Activated CD4-positive, alpha-beta T cell treated with anti-CD3 and anti-CD28 coated beads for 1 hour (primary cell): ENCODE data around the gene PHF20.
"Not testable (repeated sequence)": the region's sequence is repeated elsewhere in the genome, so short reads cannot be mapped to it uniquely, and the experiment has no call there.

Experiments used
- DNase-seq: peaks from one replicate; pipeline ENCODE4 v3.0.0-alpha.2; 2020

Gene PHF20

GRCh38 chr20:35783811-35784210, 12.0 kb downstream of the PHF20 start:
- not testable (repeated sequence) for DNase-seq

- not testable (repeated sequence) for DNase-seq
Measured at GRCh38 chr20:35785541-35785940, 13.7 kb downstream of the PHF20 start.

GRCh38 chr20:35788796-35789195, 17.0 kb downstream of the PHF20 start:
- DNase-seq: no peak

DNA sequence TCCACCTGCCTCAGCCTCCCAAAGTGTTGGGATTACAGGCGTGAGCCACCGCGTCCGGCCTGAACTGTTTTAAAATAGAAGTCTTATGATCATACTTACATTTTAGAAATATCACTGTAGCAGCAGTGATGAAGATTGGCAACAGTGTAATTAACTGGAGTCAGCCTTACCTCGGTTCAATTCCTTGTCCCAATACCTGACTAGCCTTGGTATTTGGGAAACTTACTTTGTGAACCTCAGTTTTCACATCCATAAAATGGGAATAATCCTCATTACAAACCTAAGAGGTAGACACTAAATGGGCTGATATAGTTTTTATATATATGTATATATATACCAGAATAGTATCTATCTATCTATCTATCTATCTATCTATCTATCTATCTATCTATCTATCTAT, 19.3 kb downstream of the PHF20 start:
- no peak for DNase-seq

DNA sequence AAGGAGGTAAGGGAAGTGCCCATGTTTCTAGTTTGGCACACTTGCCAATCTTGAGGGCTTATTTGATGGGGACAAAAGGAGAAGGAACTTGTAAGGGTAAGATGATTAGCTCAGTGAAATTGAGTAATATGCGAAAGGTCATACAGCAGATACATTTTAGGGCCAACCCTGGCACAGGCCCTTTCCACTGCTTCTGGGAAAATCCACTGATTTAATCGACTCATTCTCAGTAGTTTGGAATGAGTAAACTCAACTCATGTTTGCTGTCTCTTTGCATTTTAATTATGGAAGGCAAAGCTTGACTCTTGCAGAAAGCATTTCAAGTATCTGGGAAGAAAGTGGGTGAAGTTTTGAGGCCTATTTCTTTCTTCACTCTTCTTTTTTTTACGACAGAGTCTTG, 20.0 kb downstream of the PHF20 start:
- DNase-seq: no peak

DNA sequence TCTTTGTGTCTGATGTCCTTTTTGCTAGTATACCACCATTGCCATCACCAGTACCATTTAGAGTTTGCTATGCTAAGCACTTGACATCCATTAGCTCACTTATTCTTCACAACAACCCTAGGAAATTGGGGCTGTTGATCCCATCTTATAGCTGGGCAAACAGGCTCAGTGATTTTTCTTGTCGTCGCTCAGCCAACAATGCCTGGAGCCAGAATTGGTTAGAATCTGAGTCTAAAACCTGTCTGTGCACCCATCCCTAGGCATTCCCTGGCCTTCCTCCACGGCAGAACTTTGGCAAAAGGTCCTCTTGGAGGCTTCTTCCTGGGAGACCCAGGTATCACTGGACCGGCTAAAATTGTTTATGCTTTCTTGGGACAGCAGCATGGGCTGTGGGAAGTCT, 20.9 kb downstream of the PHF20 start:
- DNase-seq: no peak

- no peak for DNase-seq
Measured at GRCh38 chr20:35796571-35796970, 24.8 kb downstream of the PHF20 start.

DNA sequence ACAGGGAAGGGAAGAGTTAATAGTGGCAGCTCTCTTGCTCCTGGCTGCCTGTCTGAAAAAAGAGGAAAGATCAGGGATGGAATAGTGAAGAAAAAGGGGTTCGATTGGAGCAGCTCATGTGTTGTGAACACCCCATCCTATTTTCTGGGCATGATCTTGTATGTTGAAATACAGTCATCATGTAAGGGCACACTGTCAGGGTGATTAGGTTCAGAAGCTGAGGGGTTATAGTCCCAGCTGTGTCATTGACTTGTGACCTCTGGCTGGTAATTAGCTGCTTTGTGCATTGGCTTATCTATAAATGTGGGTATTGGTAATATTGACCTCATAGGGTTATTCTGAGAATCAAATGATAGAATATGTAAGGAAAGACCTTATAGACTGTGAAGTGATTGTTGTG, 30.1 kb downstream of the PHF20 start:
- no peak for DNase-seq

DNA sequence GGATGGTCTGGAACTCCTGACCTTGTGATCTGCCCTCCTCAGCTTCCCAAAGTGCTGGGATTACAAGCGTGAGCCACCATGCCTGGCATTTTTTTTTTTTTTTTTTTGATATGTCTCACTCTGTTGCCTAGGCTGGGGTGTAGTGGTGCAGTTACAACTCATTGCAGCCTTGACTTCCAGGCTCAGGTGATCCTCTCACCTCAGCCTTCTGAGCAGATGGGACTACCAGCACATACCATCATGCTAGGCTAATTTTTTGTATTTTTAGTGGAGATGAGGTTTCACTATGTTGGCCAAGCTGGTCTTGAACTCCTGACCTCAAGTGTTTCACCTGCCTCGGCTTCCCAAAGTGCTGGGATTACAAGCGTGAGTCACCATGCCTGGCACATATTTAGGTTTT, 34.3 kb downstream of the PHF20 start:
- DNase-seq: no peak

DNA sequence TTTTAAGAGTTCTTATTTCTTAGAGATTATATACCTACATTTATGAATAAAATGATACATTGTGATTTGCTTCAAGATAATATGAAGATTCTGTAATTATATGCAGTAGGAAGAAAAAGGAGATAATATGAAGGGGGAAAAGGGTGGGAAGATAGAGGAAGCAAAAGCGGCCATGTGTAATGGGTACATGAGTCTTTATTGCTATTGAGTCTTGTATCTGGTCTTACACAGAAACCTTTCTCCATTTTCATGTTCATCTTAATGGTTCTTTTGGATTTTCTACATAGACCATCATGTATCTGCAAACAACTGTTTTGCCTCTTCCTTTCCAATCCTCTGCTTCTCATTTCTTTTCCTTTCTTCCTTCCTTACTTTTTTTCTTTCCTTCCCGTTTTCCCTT, 36.1 kb downstream of the PHF20 start:
- no peak for DNase-seq

- DNase-seq: no peak
Measured at GRCh38 chr20:35820715-35821114, 48.9 kb downstream of the PHF20 start.

DNA sequence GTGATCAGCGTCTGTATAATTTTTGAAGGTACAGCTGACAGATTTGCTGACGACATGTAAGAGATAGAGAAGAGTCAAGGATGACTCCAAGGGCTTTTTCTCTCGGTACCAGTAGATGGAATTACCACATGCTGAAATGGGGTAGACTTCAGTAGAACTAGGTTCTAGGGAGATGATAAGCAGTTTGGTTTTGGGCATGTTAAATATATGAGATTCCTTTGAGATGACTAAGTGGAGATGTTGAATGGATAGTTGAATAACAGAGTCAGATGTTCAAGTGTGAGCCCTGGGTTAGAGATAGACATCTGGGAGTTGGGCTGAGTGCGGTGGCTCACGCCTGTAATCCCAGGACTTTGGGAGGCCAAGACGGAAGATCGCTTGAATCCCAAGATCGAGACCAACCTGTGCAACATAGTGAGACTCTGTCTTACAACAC, 50.0 kb downstream of the PHF20 start:
- no peak for DNase-seq

DNA sequence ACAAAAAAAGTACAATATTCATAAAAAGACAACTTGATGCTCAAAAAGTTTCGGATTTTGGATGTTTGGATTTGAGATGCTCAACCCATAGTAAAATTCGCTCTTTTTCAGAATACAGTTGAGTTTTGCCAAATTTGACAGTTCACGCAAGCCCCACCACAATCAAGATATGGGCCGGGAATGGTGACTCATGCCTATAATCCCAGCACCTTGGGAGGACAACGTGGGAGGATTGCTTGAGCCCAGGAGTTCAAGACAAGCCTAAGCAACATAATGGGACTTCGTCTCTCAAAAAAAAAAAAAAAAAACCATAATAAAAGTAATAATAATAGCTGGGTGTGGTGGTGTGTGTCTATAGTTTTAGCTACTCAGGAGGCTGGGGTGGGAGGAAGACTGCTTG, 51.3 kb downstream of the PHF20 start:
- DNase-seq: no peak

DNA sequence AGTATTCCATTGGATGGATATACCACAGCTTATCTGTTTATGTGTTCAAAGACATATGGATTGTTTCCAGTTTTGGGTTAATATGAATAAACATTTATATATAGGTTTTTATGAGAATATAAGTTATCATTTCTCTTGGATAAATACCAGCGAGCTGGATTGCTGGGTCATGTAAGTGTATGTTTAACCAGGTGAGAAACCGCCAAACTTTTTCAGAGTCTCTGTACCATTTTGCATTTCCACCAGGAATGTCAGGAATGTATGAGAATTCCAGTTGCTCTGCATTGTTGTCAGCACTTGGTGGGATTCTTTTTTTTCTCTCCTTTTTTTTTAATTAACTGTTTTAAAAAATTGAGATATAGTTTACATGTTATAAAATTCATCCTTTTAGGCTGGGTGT, 52.1 kb downstream of the PHF20 start:
- DNase-seq: no peak

GRCh38 chr20:35826397-35826998, 54.7 kb downstream of the PHF20 start:
- no peak for DNase-seq

- no peak for DNase-seq
Measured at GRCh38 chr20:35828434-35828833, 56.6 kb downstream of the PHF20 start.

- DNase-seq: no peak
Measured at GRCh38 chr20:35828916-35829315, 57.1 kb downstream of the PHF20 start.

DNA sequence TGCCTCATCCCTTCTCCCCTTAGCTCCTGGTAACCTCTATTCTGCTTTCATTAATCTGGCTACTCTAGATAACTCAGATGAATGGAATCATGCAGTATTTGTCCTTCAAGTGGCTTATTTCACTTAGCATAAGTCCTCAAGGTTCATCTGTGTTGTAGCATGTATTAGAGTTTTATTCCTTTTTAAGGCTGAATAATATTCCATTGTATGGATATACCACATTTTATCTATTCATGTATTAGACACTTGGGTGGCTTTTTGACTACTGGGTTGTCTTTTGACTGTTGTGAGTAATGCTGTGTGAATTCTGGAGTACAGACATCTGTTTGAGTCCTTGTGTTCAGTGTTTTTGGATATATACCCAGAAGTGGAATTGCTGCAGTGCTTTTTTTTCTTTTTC, 58.4 kb downstream of the PHF20 start:
- no peak for DNase-seq

DNA sequence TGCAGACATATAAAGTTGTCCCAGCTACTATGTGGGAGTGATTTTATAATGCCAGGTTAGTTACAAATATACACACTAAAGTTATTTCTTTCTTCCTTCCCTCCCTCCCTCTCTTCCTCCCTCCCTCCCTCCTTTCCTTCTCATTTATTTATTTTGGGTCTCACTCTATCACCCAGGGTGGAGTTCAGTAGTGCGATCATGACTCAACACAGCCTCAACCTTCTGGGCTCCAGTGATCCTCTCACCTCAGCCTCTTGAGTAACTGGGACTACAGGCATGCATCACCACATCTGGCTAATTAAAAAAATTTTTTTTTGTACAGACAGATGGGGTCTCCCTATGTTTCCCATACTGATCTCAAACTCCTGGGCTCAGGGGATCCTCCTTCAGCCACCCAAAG, 59.2 kb downstream of the PHF20 start:
- DNase-seq: no peak

GRCh38 chr20:35831971-35832370, 60.2 kb downstream of the PHF20 start:
- DNase-seq: no peak

GRCh38 chr20:35833241-35833640, 61.4 kb downstream of the PHF20 start:
- no peak for DNase-seq

GRCh38 chr20:35837577-35838195, 65.9 kb downstream of the PHF20 start:
- DNase-seq: no peak

- DNase-seq: no peak
Measured at GRCh38 chr20:35838205-35838604, 66.4 kb downstream of the PHF20 start.

DNA sequence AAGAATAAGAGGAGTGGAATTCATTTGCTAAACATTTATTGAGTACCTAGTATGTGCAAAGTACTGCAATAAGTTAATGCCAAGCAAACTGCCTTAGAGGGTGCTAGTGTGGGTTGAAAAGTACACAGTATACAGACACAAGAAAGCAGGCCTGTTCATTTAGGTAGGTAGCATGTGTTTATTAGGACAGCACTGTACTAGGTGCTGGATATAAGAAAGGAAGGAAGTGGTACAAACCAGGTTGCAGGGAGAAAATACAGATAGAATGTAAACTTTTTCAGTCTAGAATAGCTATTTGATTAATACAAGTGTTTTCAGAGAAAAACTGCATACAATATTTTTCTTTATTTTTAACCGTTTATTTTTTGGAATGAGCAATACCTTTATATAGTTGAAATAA, 68.1 kb downstream of the PHF20 start:
- no peak for DNase-seq

DNA sequence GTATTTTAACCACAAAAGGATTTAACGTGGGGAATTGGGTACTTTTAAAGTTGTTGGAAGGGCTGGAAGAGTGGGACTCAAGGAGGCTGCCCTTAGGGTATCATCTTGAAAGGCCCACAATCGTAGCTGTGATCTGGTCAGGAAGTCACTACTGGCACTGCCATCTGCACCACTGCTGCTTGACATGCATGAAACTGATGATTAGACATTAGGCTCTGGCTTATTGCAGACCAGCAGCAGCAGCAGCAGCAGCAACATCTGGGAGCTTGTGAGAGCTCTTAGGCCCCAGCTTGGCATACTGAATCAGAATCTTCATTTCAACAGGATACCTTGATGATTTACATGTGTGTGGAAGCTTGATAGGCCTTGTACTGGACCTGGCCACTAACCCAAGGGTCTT, 68.6 kb downstream of the PHF20 start:
- DNase-seq: no peak
